Activated CD8-positive, alpha-beta memory T cell treated with anti-CD3 and anti-CD28 coated beads, Interleukin-2, amount 50 U/mL, for 48 hours (primary cell): ENCODE measurements around the gene ECSCR.
"Not testable (repeated sequence)": the region's sequence is repeated elsewhere in the genome, so short reads cannot be mapped to it uniquely, and the experiment has no call there.

ENCODE experiments used
- DNase-seq: peaks from one replicate; pipeline ENCODE4 v3.0.0-alpha.2; 2020

Gene ECSCR

GRCh38 chr5:139410121-139410992 is 52.2 kb downstream of the ECSCR start:
- DNase-seq: no peak

- DNase-seq: not testable (repeated sequence)
These were observed 53.4 kb downstream of the ECSCR start for GRCh38 chr5:139409116-139409515.

GRCh38 chr5:139408191-139408590 is 54.4 kb downstream of the ECSCR start:
- DNase-seq: no peak

GRCh38 chr5:139407517-139407916 is 55.0 kb downstream of the ECSCR start:
- no peak for DNase-seq

GRCh38 chr5:139406963-139407362 is 55.6 kb downstream of the ECSCR start:
- no peak for DNase-seq

GRCh38 chr5:139404484-139404840 is 58.1 kb downstream of the ECSCR start:
- DNase-seq: no peak

- DNase-seq: peak; percentile 97
These were observed 58.6 kb downstream of the ECSCR start, which contains the start of gene SPATA24 for GRCh38 chr5:139403787-139404483. Gene SPATA24 (minus strand): TSS chr5:139404089. CDS start chr5:139404060, 29 bp downstream.

GRCh38 chr5:139403418-139403786 is 59.1 kb downstream of the ECSCR start:
- DNase-seq: no peak

GRCh38 chr5:139402561-139403158 is 59.9 kb downstream of the ECSCR start:
- no peak for DNase-seq

GRCh38 chr5:139401546-139401945 is 61.0 kb downstream of the ECSCR start:
- no peak for DNase-seq

GRCh38 chr5:139399501-139400121 is 62.9 kb downstream of the ECSCR start:
- no peak for DNase-seq
